Caco-2 (cell line): ENCODE measurements around the gene DGKE. TPM values are rescaled to one million over a fixed set of nuclear protein-coding genes. Genes with fewer than 3 reads are reported as not detected.

Experiments used
- BruUV-seq: library from RNA; stranded (reverse); fragments of 400-500 nt; replicated peaks from 2 replicates; lab custom pipeline; 2021; lab: Mats Ljungman, UMichigan
- CTCF ChIA-PET: fragments of 300-600 bp; sonication (Branson Sonifier 250); formaldehyde crosslinking; loops from one replicate; lab custom pipeline; 2022; ENCODE audit warnings: antibody characterized with exemption; lab: Charles Lee
- POLR2A ChIA-PET: fragments of 300-600 bp; sonication (Branson Sonifier 250); formaldehyde crosslinking; loops from one replicate; lab custom pipeline; 2022; ENCODE audit warnings: antibody characterized with exemption; lab: Charles Lee
- DNase-seq, 2 experiments: peaks; one replicate each; pipeline versions ENCODE4 v3.0.0 to v3.0.0-alpha.2; 2020 to 2022
- H3K27me3 ChIP-seq: replicated peaks from 2 replicates; pipeline ENCODE4 v1.6.0; 2011; ENCODE audit warnings: low read length; ENCODE audit not compliant: control insufficient read depth, insufficient read depth
- H3K36me3 ChIP-seq: 2 replicates; pipeline ENCODE4 v1.5.1; 2011; ENCODE audit warnings: low read length; ENCODE audit not compliant: control insufficient read depth, insufficient read depth
- H3K4me1 ChIP-seq: fragments of 250-450 bp; sonication (Bioruptor Pico); 2 replicates; pipeline ENCODE4 v1.5.1; 2020; ENCODE audit warnings: mild to moderate bottlenecking
- H3K4me3 ChIP-seq: 2 replicates; pipeline ENCODE4 v1.5.1; 2011; ENCODE audit warnings: low read depth, mild to moderate bottlenecking, control low read depth, low read length
- H3K9me3 ChIP-seq: fragments of 250-450 bp; sonication (Bioruptor Pico); 2 replicates; pipeline ENCODE4 v1.5.1; 2020; ENCODE audit warnings: mild to moderate bottlenecking, moderate library complexity
- H3K27ac Mint-ChIP-seq: one replicate; pipeline ENCODE4 v1.8.0; 2022; ENCODE audit warnings: mixed read lengths; ENCODE audit not compliant: unreplicated experiment
- H3K27me3 Mint-ChIP-seq: one replicate; pipeline ENCODE4 v1.8.0; 2022; ENCODE audit warnings: mixed read lengths; ENCODE audit not compliant: insufficient read depth, unreplicated experiment
- H3K36me3 Mint-ChIP-seq: one replicate; pipeline ENCODE4 v1.8.0; 2022; ENCODE audit warnings: mild to moderate bottlenecking, mixed read lengths; ENCODE audit not compliant: insufficient read depth, unreplicated experiment
- H3K4me1 Mint-ChIP-seq: one replicate; pipeline ENCODE4 v1.8.0; 2022; ENCODE audit warnings: low read depth, mixed read lengths; ENCODE audit not compliant: unreplicated experiment
- H3K4me3 Mint-ChIP-seq: one replicate; pipeline ENCODE4 v1.8.0; 2022; ENCODE audit warnings: mild to moderate bottlenecking, moderate library complexity, mixed read lengths; ENCODE audit not compliant: unreplicated experiment
- H3K9me3 Mint-ChIP-seq: one replicate; pipeline ENCODE4 v1.8.0; 2022; ENCODE audit warnings: mixed read lengths; ENCODE audit not compliant: unreplicated experiment
- intact Hi-C: fragments of 100-400 bp; cut with micrococcal nuclease; formaldehyde crosslinking; loops from one replicate; pipeline ENCODE4 v1.10.0; 2022; ENCODE audit not compliant: unreplicated experiment
- total RNA-seq: library from RNA; stranded (reverse); gene quantifications from 2 replicates; pipeline ENCODE4 v1.2.3, GENCODE V29; 2022
- TF ChIP-seq, protein P1 (sequence below), 2 experiments: fragments of 200-600 bp in 1 of 2; IDR thresholded peaks; 1 replicate in 1 of 2; 2 replicates in 1 of 2; pipeline versions ENCODE4 v1.5.1 to v1.8.0; 2011 to 2022; ENCODE audit warnings: antibody characterized with exemption in 1 of 2, control low read depth in 1 of 2, inconsistent platforms in 1 of 2, low read depth in 1 of 2, low read length in 1 of 2, mild to moderate bottlenecking in 1 of 2, moderate library complexity in 1 of 2; ENCODE audit not compliant: insufficient read depth in 1 of 2, severe bottlenecking in 1 of 2, unreplicated experiment in 1 of 2

Gene DGKE
- total RNA-seq, 1 experiment from 2014 or later: 15.5 TPM

- no peaks in the 10 kb centered on the region for H3K9me3 ChIP-seq
- no peaks in the 10 kb centered on the region for H3K4me1 ChIP-seq
- DNase-seq: no peak
- Mint-ChIP-seq H3K27me3 (no peaks in the 10 kb centered on the region), H3K4me1 (peaks cover 4% of the 10 kb centered on the region), H3K27ac (no peak overlapping the region), H3K4me3 (no peak overlapping the region), H3K9me3 (no peaks in the 10 kb centered on the region), H3K36me3 (peaks cover 47% of the 10 kb centered on the region)
- no peaks in the 10 kb centered on the region for H3K27me3 ChIP-seq
- no peak overlapping the region for H3K4me3 ChIP-seq
- intact Hi-C loops: no loop called here
- H3K36me3 ChIP-seq: peaks cover 9% of the 10 kb centered on the region
- BruUV-seq: no TSS peak
- ChIA-PET CTCF (no interaction called here), POLR2A (no interaction called here)
- TF ChIP-seq, protein P1, sequence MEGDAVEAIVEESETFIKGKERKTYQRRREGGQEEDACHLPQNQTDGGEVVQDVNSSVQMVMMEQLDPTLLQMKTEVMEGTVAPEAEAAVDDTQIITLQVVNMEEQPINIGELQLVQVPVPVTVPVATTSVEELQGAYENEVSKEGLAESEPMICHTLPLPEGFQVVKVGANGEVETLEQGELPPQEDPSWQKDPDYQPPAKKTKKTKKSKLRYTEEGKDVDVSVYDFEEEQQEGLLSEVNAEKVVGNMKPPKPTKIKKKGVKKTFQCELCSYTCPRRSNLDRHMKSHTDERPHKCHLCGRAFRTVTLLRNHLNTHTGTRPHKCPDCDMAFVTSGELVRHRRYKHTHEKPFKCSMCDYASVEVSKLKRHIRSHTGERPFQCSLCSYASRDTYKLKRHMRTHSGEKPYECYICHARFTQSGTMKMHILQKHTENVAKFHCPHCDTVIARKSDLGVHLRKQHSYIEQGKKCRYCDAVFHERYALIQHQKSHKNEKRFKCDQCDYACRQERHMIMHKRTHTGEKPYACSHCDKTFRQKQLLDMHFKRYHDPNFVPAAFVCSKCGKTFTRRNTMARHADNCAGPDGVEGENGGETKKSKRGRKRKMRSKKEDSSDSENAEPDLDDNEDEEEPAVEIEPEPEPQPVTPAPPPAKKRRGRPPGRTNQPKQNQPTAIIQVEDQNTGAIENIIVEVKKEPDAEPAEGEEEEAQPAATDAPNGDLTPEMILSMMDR (IDR thresholded peaks at IDR 0.05; ENCODE audit: insufficient read depth in 1 of 2, low read depth in 1 of 2, low read length in 1 of 2, severe bottlenecking in 1 of 2, unreplicated experiment in 1 of 2): no peak
Measured at GRCh38 chr17:56903560-56903959, 69.6 kb downstream of the DGKE start.

- no TSS peak for BruUV-seq
- Histone ChIP-seq H3K4me1 (peaks cover 14% of the 10 kb centered on the region; the same call in 1 of the 2 replicates), H3K27me3 (no peaks in the 10 kb centered on the region), H3K9me3 (no peaks in the 10 kb centered on the region), H3K36me3 (peaks cover 5% of the 10 kb centered on the region), H3K4me3 (no peak overlapping the region)
- DNase-seq: no peak
- ChIA-PET CTCF (no interaction called here), POLR2A (no interaction called here)
- TF ChIP-seq, protein P1 (IDR thresholded peaks at IDR 0.05; ENCODE audit: insufficient read depth in 1 of 2, low read depth in 1 of 2, low read length in 1 of 2, severe bottlenecking in 1 of 2, unreplicated experiment in 1 of 2): no peak
- no peak overlapping the region for H3K4me3 Mint-ChIP-seq
- H3K36me3 Mint-ChIP-seq: peaks cover 50% of the 10 kb centered on the region
- intact Hi-C loops: no loop called here
- H3K27me3 Mint-ChIP-seq: no peaks in the 10 kb centered on the region
- peaks cover 15% of the 10 kb centered on the region for H3K4me1 Mint-ChIP-seq
- H3K9me3 Mint-ChIP-seq: no peaks in the 10 kb centered on the region
- H3K27ac Mint-ChIP-seq: no peak overlapping the region
Measured at GRCh38 chr17:56908001-56908542, 74.1 kb downstream of the DGKE start.

DNA sequence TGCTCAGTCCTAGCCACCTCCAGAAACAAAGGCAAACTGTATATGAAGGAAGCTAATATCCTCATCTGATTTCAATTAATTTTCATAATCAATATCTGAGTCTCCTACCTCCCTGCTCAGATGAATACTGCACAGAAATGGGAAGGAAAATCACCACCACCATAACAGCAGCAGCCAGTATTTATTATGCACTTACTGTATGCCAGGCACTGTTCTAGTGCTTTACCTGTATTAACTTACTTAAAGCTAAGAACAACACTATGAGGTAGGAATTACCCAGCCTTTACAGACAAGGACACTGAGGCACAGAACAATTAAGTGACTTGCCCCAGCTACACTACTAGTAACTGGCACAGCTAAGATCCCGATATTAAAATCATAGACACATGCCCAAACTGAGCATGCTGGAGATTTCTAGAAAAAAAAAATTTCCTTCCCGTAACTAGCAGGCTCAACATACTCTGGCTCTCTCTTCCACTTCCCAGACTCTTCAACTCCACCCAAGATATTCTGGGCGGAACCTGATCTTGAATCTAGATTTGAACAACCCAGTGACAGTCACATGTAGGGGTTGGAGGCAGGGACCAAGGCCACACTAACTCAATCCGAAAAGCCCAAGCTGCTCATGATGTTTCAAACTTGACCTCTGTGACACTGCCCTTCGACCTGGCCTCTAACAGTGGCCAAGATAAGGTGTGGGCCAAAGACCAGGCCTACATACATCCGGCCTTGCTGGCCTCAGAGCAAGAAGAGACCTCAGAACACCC, 76.0 kb downstream of the DGKE start:
- no peak overlapping the region for H3K4me3 ChIP-seq
- no peaks in the 10 kb centered on the region for H3K27me3 ChIP-seq
- peaks cover 14% of the 10 kb centered on the region; the same call in 1 of the 2 replicates for H3K4me1 ChIP-seq
- Mint-ChIP-seq H3K9me3 (no peaks in the 10 kb centered on the region), H3K27me3 (no peaks in the 10 kb centered on the region), H3K36me3 (peaks cover 50% of the 10 kb centered on the region), H3K4me3 (no peak overlapping the region), H3K4me1 (peaks cover 20% of the 10 kb centered on the region), H3K27ac (peak overlapping the region; percentile 20)
- TF ChIP-seq, protein P1 (IDR thresholded peaks at IDR 0.05; ENCODE audit: insufficient read depth in 1 of 2, low read depth in 1 of 2, low read length in 1 of 2, severe bottlenecking in 1 of 2, unreplicated experiment in 1 of 2): no peak
- BruUV-seq: no TSS peak
- H3K36me3 ChIP-seq: peaks cover 2% of the 10 kb centered on the region
- CTCF ChIA-PET: interaction anchor here (0.6 kb wide), 2 partner anchors 9 to 13 kb away, joined by 3 read pairs; no protein-coding TSS in a partner anchor
- DNase-seq: no peak
- intact Hi-C loops: no loop called here
- H3K9me3 ChIP-seq: no peaks in the 10 kb centered on the region
- POLR2A ChIA-PET: no interaction called here
